HG02763 (cell line): ENCODE results near the gene IVD.
A peak's percentile ranks its signal among the peaks of the same experiment; 100 is the strongest.

Experiments used
- ATAC-seq: cut with Tn5 transposase; IDR thresholded peaks from one replicate; pipeline ENCODE4 v1.9.1; 2021; ENCODE audit warnings: mild to moderate bottlenecking, moderate library complexity; ENCODE audit not compliant: unreplicated experiment

The IVD gene

DNA sequence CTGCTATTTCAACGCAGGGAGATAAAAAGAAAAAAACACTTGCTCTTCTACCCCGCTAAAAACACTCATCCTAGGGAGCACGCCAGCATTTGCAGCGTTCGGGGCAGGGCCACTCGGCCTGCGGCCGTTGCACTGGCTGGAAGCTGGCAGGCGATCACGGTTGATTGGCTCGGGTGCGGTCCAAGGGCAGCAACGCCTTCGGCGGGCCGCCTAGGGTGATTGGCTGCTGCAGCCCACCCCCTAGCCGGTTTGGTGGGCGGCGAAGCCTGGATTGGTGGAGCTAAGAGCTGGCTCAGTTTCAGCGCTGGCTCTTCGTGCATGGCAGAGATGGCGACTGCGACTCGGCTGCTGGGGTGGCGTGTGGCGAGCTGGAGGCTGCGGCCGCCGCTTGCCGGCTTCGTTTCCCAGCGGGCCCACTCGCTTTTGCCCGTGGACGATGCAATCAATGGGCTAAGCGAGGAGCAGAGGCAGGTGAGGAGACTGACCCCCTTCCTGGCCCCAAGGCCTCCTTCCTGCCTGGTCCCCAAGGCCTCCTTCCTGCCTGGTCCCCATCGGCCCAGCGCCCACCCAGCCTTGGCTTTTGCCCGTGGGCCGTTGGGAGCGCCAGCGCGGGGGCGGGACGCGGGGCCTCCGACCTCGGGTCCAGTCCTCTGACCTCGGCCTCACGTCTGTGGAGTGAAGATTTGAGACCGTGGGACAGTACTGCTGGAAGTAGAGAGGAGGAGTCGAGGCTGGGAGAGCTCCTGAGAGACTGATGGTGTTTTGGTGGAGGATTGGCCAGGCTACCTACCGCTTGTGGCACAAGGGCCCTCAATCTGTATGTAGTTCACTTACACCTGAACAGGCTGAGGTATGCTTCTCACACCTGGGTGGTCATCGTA, at the start of gene IVD:
Gene IVD, plus strand, starts transcription at position 295 of the 881 bp plus-strand sequence. Its CDS starts 33 bp downstream, at position 328.
- peak; percentile 85 for ATAC-seq

DNA sequence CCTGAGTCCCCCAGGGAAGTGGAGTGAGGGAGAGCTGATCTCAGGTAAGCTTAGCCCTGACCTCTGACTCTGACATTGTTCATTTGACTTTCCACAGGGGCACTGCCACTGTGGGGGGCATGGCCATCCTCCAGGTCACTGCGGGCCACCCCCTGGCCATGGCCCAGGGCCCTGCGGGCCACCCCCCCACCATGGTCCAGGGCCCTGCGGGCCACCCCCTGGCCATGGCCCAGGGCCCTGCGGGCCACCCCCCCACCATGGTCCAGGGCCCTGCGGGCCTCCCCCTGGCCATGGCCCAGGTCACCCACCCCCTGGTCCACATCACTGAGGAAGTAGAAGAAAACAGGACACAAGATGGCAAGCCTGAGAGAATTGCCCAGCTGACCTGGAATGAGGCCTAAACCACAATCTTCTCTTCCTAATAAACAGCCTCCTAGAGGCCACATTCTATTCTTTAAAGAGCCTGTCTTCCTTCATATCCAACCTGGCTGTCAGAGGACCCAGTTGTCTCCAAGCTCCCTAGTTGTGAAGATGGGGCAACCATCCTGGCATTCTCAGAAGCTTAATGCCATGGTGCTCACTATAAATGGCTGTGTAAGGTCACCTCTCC, 49.5 kb upstream of the IVD start:
- no peak for ATAC-seq

DNA sequence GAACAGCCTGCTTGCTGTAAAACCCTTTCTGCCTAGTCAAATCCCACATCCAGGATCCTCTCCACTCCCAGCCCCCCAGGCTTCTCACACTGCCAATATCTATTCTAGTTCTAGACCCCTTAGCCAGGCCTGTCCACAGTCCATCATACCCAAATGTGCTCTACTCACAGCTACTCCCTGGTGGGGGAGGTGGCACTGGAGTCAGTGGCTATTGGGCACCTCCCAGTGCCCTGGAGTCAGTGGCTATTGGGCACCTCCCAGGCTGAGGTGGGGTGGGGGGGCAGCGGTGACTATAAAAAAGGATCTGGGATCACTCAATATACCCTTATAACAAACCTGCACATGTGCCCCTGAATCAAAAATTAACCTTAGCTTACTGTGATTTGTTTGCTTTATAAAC, 48.3 kb upstream of the IVD start:
- no peak for ATAC-seq

DNA sequence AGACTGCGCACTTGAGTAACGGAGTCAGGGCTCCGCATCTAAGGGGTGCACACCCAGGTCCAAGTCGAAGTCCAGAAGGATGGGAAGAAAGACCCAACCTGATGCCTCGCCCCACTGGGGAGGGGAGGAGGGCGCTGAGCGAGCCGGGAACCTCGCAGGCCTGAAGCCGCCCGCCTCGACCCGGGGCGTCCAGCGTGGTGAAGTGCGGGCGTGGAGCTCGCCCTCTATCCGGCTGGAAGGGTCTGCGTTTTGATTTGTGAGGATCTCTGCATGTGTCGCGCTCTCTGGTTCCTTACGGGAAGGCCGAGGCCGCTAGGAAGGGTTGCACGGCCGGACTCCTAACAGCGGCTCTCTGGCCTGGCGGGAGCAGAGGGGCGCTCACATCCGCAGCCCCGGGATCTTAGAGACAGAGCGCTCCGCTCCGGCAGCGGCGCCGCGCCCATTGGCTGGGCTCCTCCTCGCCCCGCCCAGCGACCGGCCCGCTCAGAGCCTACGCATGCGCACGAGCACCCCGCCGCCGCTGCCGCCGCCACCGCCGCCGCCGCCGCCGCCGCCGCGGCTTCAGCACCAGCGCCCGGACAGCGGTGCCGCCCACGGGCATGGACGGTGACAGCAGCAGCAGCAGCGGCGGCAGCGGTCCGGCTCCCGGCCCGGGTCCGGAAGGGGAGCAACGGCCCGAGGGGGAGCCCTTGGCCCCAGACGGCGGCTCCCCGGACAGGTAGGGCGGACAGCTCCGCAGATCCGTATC, 47.7 kb upstream of the IVD start, which contains the start of gene DISP2:
Gene DISP2, plus strand, starts transcription at position 497 of the 748 bp plus-strand sequence. Its CDS starts 103 bp downstream, at position 600.
- peak; percentile 81 for ATAC-seq

DNA sequence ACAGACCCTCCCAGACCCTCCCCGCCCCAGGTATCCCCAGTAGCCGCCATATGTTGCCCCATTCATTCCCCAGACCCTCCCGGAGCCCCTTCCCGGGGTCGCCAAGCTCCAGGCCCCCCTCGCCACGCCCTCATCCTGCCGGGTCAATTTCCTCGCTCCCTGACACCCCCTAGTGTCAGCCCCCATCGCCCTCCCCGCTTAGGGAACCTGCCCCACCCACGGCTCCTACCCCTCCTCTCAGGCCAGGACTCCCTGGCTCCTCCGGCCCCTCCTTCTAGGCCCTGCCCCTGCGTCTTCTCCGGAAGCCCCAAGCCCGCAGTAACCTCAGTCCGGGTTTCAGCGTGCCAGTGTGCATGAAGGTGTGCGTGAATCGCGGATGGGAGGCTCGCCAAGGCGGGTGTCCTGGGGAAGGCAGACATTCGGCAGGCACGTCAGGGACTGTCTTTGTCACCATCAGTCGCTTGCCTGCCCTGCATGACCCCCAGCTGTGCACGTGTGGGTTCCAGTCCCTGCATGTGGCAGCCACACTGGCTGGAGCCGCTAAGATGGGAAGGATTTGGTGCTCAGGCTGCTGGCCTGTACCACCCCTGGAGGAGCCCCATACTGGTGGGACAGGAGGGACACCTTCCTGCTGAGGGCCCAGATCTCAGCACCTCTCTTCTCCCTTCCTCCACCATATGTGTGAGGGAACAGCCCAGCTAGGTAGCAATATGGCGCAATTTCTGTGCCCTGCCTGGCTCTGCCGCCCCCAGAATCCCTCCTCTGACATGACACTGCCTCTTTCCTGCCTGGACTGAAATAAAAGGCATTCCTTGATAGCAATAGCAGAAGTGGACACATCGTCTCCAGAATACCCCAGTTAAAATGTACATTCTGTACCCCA, 46.9 kb upstream of the IVD start:
- ATAC-seq, result peak; percentile 4

DNA sequence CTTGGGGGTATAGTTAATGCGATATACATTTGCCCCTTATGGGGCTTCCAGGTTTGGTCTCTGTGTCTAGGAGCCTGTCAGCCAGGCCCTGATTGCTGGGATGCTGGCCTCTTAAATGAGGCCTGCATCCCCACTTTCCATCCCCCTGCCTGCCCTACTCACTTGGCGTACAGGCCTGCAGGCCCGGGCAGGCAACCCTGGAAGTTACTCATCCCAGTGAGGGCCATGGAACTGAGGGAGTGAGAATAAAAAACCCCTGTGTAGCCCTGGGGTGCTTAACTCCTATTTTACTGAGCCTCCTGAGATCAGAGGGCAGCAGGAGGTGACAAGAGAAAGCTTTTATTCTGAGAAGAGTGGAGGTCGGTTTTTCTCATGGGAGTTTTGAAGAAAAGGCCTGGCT, 45.6 kb upstream of the IVD start:
- no peak for ATAC-seq

DNA sequence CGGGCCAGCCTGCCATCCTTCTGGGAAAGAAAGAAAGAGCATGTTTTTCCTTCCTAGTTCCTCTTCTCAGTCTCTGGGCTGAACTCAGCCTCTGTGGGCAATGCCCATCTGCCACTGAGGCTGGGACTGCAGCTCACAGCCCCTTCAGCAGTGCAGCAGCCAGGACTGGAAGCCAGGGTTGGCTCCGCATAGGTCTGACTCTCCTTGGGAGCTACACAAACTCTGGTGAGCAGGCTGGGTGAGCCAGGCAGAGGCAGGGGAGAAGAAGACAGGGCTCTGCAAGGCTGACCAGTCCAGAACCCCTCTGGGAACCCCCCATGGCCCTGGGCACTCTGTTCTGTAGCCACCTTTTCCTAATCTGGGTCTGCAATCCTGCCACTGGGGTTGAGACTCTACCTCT, 44.0 kb upstream of the IVD start:
- no peak for ATAC-seq

DNA sequence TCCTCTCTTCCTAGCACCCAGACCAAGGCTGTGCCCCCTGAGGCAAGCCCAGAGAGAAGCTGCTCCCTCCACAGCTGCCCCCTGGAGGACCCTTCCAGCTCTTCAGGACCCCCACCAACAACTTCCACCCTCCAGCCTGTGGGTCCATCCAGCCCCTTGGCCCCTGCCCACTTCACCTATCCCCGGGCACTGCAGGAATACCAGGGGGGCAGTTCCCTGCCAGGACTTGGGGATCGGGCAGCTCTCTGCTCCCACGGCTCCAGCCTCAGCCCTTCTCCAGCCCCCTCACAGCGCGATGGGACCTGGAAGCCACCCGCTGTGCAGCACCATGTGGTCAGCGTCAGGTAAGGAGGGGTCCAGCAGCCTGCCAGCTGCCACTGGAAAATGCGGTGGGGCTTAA, 42.0 kb upstream of the IVD start:
- ATAC-seq, result no peak

DNA sequence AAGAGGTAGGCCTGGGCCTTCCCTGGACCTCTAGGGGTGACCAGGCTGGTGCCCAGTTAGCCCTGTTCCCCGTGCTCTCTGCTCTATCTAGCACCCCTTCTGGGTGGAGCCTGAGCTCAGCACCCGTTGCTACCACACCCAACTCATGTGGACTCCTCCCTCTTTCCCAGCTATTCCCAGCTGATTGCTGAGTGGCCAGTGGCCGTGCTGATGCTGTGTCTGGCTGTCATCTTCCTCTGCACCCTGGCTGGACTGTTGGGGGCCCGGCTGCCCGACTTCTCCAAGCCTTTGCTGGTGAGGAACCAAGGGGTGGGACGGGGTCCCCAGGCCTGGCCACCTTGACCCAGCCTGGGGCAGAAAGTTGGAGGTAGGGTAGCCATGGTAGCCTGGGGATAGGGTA, 41.3 kb upstream of the IVD start:
- ATAC-seq, result no peak

DNA sequence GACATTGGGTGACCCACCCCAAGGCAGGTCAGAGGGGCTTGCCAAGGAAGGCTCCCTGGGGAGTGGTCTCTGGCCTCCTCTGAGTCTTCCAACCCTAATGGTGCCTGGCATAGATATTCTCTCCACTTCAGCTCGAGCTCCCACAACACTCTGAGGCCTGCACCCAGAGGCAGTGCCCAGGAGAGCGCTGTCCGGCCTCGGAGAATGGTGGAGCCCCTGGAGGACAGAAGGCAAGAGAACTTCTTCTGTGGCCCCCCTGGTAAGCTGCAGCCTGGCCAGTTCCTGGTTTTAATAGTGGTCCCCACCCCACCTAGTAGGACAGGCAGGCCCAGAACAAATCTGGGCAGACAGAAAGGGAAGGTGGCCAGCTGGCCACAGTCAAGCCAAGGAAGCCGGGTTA, 40.6 kb upstream of the IVD start:
- no peak for ATAC-seq

DNA sequence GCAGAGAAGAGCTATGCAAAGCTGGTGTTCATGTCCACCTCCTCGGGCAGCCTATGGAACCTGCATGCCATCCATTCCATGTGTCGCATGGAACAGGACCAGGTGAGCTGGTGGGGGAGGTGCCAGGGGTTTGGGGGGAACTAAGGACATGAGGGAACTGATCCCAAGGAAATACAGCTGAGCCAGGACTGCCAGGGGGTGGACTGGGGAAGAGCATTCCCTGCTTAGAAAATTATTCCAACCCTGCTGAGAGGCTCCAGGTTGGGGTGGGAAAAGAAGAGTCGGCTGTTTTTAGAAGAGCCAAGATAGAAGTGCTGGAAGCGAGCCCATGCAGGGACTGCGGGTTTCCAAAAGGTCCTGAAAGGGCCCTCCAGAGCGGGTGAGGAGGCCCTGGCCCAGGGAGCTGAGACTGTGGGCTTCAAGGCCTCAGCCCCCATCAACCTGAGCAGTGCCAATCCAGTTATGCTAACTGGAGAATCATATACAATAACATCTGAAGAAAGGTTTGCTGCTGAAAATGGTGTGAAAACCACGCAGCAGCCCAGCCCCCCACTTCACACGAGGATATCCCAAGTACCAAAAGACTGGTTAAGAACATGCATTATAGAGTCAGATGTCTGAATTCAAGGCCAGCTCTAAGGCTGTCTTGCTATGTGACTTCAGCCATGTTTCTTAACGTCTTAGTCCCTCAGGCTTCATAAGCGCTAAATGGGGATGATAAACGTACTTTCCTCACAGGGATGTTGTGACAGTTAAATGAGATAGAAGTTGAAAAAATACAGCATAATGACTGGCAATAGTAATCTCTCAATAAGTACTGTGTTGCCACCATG, 39.8 kb upstream of the IVD start:
- ATAC-seq, result no peak

DNA sequence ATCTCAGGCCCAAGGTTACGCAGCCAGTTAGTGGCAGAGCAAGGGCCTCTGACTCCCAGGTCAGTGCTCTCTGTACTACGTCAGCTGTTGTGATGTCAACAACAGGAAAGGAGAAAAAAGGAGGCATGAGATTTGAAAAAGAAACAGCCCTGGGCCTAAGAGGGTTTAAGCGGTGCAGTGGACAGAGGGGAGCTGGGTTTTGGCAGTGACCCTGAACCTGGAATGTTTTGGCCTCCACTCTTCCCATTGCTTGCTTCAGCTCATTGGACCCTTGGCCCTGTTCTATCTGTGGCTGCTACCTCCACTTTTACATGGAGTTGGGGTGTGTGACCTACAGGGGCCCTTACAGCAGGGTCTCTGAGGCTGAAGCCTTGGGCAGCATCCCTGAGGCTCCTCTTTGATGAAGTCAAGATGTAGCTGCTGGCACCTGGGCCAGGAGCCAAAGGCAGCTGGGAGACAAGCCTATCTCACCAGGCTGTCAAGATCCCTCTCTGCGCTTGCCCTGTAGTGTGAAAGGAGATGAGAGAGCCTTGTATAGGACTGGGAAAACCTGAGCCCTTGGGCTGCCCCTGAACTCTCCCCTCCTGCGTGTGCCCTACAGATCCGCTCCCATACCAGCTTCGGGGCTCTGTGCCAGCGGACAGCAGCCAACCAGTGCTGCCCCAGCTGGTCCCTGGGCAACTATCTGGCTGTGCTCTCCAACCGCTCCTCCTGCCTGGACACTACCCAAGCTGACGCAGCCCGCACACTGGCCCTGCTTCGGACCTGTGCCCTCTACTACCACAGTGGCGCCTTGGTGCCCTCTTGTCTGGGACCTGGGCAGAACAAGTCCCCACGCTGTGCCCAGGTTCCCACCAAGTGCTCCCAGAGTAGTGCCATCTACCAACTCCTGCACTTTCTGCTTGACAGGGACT, 38.9 kb upstream of the IVD start:
- no peak for ATAC-seq

DNA sequence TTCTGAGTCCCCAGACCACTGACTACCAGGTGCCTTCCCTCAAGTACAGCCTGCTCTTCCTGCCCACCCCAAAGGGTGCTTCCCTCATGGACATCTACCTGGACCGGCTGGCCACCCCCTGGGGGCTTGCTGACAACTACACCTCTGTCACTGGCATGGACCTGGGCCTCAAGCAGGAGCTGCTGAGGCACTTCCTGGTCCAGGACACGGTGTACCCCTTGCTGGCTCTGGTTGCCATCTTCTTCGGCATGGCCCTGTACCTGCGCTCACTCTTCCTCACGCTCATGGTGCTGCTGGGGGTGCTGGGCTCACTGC, 38.3 kb upstream of the IVD start:
- ATAC-seq, result no peak

DNA sequence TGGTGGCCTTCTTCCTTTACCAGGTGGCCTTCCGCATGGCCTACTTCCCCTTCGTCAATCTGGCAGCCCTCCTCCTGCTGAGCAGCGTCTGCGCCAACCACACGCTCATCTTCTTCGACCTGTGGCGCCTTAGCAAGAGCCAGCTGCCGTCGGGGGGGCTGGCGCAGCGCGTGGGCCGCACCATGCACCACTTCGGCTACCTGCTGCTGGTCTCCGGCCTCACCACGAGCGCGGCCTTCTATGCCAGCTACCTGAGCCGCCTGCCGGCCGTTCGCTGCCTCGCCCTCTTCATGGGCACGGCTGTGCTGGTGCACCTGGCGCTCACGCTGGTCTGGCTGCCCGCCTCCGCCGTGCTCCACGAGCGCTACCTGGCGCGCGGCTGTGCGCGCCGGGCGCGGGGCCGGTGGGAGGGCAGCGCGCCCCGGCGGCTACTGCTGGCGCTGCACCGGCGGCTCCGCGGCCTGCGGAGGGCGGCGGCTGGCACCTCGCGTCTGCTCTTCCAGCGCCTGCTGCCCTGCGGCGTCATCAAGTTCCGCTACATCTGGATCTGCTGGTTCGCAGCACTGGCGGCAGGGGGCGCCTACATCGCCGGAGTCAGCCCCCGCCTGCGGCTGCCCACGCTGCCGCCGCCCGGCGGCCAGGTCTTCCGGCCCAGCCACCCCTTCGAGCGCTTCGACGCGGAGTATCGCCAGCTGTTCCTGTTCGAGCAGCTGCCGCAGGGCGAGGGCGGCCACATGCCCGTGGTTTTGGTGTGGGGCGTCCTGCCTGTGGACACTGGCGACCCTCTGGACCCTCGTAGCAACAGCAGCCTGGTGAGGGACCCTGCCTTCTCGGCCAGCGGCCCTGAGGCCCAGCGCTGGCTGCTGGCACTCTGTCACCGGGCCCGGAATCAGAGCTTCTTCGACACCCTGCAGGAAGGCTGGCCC, 37.6 kb upstream of the IVD start:
- peak; percentile 82 for ATAC-seq

DNA sequence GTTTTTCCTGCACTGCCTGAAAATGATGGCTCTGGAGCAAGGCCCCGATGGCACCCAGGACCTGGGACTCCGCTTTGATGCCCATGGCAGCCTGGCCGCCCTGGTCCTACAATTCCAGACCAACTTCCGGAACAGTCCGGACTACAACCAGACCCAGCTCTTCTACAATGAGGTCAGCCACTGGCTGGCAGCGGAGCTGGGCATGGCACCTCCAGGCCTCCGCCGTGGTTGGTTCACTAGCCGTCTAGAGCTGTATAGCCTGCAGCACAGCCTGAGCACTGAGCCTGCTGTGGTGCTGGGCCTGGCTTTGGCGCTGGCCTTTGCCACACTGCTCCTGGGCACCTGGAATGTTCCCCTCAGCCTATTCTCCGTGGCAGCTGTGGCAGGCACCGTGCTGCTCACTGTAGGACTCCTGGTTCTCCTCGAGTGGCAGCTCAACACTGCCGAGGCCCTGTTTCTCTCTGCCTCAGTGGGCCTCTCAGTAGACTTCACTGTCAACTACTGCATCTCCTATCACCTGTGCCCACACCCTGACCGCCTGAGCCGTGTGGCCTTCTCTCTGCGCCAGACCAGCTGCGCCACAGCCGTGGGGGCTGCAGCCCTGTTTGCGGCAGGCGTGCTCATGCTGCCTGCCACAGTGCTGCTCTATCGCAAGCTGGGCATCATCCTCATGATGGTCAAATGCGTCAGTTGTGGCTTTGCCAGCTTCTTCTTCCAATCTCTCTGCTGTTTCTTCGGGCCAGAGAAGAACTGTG, 36.7 kb upstream of the IVD start:
- ATAC-seq, result no peak

DNA sequence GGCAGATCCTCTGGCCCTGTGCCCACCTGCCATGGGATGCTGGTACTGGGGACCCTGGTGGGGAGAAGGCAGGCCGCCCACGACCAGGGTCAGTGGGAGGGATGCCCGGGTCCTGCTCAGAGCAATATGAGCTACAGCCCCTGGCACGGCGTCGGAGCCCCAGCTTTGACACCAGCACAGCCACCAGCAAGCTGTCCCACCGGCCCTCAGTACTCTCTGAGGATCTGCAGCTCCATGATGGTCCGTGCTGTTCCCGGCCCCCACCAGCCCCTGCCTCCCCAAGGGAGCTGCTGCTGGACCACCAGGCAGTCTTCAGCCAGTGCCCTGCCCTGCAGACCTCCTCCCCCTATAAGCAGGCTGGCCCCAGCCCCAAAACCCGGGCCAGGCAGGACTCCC, 36.1 kb upstream of the IVD start:
- no peak for ATAC-seq

DNA sequence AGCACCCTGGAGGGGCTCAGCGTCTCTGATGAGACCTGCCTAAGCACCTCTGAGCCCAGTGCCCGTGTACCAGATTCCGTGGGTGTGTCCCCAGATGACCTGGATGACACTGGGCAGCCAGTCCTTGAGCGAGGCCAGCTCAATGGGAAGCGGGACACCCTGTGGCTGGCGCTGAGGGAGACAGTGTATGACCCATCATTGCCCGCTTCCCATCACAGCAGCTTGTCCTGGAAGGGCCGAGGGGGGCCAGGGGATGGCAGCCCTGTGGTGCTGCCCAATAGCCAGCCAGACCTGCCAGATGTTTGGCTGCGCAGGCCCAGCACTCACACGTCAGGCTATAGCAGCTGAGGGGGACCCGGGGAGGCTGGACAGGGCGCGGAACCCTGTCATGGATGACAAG, 35.6 kb upstream of the IVD start:
- ATAC-seq, result no peak
